AG08396 (cell line): ENCODE measurements around the gene PGLYRP2.

ENCODE experiments used
- DNase-seq: peaks from one replicate; pipeline ENCODE4 v3.0.0; 2012; ENCODE audit warnings: low spot score, mixed read lengths

Gene PGLYRP2

DNA sequence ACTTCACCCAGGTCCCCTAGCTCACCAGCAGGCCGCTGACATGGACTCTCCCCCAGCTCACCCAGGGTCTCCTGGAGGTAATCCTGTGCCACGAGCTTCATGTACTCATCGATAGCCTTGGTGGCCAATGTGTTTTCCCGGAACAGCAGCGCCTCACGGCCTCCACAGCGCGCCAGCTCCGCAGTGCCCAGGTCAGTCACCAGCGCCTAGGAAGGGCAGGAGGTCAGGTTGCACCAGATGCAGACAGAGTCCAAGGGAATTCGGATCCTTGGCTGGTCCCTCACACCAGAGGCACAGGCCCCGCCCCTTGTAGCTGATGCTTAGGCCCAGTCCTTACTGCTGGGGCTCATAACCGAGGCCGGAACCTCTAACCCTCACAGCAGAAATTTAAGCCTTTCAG, 22.9 kb downstream of the PGLYRP2 start:
- DNase-seq: no peak

DNA sequence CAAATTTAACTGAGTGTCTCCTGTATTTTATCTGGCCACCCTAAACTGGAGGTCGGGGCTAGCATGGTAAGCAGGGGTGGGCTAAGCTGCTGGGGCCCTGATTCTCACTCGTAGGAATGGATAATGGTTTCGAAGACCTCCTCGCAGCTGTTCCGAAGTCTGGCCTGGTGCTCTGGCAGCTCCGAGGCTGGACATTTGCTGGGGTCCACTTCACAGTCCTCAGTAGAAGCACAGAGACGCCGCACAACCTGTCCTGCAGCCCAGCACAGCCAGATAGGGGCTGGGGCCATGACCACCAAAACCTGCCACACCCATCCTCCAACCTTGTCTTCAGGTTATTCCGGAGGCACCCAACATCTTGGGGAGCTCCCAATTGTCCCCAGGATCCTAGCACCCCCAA, 23.3 kb downstream of the PGLYRP2 start:
- no peak for DNase-seq

DNA sequence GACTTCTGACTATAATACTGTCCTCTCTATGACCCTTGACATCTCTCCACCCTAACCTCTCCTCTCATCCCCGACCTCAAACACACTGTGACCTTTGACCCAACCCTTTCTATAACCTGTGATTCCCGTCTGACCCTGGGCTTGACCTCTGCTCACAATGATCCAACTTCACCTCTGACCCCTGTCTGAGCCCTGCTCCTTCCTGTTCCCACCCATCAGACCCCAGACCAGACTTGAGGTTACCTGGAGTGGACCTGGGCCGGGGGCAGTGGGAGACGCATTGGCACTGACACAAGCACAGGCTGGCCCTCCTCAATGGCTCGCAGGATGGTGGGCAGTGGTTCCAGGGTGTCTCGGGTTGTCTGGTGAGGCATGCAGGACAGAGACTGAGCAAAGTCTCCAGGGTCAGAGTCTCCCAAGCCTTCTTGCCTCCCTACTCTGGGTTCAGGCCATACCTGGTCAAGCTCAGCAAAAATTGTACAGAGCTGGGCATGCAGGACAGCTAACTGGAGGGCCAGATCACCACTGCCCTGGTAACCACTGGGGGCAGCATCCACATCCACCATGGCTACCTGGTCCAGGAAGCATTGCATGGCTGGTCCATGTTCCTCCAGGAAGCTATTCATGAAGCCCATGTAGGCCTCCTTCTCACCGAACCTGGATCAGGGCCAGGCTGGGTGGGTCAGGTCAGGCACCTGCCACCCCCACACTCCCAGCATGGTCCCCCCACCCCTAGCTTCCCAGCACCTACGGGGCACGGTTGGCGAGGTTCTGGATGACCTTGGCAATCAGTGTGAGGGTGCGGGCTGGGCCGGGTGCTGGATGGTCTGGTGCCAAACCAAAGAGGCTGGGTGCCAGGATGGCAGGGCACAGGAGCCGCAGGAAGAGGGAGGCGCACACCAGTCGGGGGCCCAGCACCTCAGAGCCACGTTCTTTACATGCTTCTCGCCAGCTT, 25.1 kb downstream of the PGLYRP2 start:
- no peak for DNase-seq

DNA sequence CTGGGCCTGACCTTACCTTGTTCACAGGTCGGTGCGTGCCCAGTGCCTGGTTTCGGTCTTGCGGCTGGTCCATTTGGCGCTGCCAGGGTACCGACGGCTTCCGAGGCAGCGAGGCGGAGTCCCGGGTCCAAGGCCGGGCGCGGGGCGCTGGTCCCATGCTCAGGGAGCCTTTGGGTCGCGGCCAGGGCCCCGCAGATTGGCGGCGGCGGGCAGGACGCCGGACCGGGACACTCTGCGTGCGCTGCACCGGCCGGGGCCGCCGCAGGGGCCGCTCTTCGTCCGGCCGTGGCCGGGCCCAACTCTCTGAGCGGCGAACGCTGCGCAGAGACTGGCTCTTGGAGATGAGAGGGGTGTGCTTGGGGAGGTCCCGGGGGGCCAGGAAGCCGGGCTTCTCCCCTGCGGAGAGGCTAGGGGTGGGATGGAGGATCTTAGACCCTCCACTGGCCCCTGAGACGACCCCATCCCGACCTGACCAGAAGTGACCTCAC, 26.2 kb downstream of the PGLYRP2 start:
- peak; percentile 78 for DNase-seq

DNA sequence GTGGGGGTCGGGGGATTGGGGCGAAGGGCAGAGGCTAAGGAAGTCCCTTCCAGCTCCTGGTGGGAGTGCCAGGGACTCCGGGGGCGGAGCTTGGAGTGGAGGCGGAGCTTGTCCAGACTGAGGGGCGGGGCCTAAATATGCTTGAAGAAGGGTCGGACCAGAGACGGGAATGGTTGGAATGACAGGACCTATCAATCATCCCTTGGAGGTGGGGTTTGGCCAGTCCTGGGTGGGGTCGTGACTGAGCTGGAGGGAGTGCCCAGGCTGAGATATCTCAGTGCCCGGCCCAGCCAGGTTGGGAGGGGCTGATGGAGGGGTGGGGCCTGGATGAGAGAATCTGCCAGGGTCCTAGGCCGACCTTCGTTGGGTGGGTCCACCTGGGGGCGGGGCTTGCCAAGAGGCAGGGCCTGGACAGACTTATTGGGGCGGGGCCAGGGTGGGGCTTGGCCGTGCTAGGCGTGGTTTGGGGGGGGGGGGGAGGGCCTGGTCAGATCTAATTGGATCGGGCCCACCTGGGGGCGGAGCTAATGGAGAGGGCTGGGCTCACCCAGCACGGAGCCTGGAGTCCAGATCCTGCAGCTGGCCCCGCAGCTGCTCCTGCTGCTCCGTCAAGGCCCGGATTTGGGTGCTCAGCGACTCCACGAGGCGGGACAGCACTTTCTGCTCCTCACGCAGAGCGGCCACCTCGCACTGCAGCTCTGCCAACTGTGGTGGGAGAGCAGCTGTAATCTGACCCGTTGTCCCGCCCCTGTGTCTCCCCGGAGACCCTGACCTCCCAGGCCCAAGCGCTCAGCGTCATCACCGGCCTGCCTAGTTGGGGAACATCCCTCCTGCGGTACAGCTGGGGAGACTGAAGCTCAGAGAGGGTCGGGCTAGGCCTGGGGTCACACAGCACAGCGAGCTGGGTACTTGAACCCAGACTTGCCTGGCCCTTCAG, 26.9 kb downstream of the PGLYRP2 start:
- DNase-seq: peak; percentile 96

DNA sequence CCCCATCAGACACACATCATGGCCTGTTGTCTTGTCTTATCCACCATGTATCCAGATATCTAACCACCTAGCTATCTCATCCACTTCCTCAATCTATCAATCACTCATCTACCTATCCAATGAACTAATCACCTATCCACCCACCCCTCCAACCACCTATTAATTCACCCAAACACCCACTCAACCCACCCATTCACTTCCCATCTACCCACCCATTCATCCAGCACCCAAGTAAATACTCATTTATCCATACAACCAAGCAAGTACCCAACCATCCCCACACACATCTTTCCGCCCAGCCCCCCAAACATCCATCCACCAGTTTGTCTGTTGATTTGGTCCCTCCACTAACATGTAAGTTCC, 28.8 kb downstream of the PGLYRP2 start:
- DNase-seq: no peak

DNA sequence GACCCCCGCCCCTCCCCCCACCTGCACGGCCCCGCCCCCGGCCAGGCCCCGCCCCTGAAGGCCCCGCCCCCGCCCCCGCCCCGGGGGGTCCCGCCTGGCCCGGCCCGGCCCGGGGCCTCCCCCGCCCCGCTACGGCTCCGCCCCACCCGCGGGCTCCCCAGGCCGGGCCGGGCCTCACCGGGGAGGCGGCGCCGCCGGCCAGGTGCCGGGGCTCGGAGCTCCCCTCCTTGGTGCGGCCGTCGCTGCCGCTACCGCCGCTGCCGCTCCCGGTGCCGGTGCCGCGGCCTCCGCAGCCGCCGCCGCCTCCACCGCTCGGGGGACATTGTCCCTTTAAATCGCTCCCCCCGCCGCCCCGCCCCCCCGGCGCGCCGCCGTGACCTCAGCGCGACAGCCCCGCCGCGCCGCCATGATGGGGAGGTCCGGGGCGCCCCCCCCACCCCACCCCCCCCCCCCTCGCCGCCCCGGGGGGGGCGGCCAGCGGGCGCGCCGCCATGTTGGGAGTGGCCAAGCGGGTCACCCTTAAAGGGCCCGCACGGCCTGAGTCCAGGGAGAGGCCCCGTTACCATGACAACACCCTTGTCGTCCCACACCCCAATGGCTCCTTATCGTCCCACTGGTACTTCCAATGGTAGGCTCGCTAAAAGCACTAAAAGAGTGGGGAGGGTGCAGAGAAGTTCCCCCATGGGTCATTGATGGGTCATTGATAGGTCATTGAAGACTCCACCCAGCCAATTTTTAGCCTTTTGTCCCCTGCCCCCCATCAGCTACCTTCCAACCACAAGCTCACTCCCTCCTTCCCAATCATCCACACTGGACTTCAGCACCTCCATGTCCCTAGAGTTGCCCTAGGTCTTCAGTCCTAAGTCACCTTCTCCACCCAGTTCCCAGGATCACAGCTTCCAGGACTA, 29.4 kb downstream of the PGLYRP2 start, which contains the start of gene WIZ:
Gene WIZ, minus strand, starts transcription at position 337 of the 908 bp plus-strand sequence. CDS start 1,649 bp downstream, outside the sequence.
- DNase-seq: peak; percentile 97

DNA sequence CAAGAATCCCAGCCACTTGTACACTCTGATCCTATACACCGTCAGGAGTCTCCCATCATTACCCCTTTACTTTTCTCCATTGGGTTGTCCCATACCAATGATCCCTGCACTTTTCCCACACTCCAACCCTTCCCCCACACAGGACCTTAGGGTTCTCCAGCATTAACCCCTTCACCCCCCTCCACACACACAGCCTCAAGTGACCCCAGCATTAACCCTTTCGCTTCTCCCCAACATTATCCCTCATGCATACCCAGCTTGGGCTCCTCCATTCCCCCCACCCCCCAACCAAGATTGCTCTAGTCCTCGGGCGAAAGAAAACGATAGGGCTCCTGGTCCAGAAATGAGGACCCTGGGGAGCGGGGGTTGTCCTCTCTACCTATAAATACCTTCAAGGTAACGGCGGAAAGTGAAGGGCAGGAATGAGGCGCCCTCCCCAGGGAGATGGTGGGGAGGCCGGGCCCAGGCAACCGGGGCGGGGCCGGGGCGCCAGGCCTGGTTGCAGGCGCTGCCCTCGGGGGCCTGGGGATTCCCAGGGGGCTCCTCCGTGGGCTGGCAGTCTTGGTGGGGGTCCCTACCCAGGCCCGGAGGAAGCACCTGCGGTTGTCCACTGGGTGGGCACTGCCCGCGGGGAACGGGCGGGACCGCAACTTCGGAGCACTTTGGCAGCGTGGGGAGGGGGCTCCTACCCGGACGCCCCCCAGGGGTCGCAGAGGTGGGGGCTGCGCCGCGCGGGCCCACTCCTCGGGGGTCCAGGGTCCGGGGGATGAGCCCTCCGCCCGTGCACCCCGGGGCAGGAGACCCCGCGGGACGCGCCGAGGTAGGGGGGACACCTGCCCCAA, 30.3 kb downstream of the PGLYRP2 start:
- no peak for DNase-seq

DNA sequence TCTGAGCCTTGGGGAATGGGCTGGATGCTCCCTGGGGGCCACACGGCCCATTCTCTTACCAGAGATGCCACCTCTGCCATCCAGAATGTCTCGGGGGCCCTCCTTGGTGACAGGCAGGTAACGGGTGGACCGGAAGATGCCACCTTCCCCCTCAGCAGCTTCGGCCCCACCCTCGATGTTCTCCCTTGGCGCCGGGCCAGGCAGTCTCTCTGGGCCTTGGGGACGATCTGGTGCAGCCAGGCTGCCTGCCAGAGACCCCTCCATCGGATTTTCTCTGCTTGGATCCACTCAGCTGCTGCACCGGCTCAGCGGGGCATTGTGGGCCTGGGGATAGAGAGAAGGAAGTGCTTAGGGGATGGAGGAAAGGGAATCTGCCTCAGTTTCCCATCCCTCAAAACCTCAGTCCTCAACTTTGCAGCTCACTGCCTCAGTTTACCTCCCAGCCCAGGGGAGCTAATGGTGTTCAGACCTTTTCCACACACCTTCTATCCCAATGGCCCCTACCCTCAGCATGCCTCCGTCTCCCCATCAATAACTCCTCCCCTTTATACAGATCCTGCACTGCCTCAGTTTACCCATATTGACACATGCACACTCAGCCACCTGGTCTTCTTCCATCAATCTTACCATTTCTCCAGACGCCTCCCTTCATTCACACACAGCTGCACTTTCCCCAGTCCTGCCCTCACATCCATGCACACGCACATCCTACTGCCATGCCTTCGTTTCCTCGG, 31.1 kb downstream of the PGLYRP2 start:
- DNase-seq: no peak

DNA sequence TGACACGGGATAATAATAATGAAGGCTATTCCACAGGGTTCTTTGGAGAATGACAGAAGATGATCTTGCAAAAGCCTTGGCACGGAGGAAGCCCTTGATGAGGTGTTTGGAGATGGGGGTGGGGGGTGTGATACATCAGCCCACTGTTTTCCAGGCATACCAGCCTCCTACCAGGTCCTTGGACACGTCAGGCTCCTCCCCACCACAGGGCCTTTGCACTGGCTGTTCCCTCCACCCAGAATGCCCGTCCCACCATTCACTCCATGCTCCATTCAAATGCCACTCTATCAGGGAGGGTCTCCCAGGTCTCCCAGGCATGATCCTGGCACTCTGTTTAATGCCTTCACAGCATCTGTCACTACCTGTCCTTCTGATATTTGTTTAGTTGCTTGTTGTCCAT, 32.2 kb downstream of the PGLYRP2 start:
- no peak for DNase-seq

DNA sequence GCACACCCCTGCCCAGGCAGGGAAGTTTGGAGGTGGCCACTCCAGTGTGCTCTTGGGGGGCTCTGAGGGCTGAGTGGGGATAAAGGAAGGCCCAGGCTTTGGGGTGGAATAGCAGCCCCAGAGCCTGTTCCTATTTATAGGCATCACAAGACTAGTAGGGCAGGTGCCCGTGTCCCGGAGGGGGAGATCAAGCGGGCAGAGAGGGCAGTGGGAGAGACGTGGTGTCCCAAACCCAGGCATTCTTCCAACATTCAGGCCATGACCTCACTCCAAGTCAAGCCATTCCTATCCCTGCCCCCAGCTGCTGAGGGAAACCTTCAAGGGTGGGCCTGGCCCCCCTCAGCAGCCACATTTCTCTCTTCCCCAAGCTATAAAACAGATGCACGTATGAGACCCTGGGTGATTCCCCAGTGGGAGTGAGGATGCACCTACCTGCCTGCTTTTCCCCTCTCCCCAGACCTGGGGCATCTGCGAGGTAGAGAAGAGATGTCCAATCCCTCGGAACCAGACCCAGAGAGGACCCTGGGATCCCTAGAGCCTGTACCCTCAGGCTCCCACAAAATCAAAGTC, 33.4 kb downstream of the PGLYRP2 start:
- no peak for DNase-seq

DNA sequence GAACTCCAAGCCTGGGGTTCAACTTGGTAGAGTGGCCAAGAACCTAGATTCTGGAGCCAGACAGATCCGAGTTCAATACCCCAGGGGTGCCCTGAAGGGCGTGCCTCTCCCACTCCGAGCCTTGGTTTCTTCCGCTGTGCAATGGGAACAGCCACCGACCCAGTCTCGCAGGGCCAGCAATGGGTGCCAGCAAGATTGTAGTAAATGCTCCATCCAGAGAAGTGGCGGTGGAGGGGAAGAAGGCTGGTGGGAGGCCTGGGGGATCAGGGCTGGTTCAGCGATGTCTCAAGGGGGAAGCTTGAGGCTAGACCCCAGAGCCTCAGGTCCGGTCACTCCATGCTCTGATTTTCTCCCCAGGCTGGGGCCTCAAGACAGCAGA, 34.1 kb downstream of the PGLYRP2 start:
- no peak for DNase-seq

DNA sequence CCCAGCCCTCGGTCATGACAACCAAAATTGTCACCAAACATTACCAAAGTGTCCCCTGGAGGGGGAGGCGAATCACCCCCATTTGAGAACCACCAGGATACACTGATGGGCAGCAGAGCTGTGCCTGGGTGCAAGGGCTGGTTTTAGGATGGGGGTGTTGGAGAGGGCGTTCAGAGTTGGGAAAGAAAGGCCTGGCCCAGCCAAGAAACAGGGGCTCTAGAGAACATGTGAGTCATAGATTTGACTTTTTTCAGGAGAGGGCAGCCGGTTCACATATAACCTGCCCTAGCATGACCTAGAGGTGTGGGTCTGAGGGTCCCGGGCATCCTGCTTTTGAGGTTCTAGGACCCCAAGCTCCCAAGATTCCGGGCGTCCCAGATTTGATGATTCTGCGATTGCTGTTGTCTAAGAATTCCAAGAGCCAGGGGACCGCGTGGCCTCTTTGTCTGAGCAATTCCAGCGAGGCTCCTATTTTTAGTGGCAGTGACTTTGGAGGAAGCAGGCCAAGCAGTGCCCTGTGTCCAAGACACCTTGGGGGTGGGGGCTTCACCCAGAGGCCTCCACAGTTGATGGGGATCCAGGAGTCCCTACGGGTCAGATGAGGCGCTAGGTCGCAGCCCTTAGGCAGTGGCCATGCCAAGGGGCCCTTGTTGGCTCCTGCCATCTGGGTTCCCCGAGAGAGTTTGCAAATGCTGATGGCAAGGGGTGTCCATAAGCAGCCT, 34.6 kb downstream of the PGLYRP2 start:
- no peak for DNase-seq

DNA sequence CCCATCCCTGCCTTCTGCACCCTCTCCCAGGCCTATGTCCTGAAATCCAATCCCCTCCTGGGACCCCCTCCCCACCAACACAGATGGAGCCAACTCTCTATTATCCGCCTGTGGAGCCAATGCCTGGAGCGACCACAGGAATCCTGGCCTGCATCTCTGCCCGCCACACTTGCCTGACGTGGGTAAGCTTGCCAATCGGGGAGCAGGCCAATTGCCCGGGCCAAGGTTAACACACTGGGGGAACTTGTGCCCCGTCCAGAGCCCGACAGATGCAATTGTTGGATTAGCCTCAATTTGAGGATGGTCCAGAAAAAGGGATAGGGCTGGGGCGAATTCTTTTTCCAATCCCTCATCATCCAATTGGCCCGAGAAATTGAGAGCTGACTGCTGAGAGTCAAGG, 35.5 kb downstream of the PGLYRP2 start:
- no peak for DNase-seq

DNA sequence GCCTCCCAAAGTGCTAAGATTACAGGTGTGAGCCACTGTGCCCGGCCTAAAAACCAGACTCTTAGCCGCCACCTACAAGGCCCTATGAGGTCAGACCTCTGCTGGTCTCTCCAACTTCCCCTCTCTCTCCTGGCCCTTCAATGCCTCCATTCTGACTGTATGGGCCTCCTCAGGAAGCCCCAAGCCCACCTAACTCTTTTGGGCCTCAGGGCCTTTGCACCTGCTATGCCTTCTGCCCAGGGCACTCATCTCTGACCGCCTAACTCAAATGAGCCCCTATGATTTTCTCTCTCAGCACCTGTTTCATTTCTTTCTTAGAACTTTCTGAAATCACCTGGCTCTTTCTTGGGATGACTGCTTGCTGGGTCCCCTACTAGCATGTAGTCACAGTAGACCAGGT, 36.0 kb downstream of the PGLYRP2 start:
- DNase-seq: no peak

DNA sequence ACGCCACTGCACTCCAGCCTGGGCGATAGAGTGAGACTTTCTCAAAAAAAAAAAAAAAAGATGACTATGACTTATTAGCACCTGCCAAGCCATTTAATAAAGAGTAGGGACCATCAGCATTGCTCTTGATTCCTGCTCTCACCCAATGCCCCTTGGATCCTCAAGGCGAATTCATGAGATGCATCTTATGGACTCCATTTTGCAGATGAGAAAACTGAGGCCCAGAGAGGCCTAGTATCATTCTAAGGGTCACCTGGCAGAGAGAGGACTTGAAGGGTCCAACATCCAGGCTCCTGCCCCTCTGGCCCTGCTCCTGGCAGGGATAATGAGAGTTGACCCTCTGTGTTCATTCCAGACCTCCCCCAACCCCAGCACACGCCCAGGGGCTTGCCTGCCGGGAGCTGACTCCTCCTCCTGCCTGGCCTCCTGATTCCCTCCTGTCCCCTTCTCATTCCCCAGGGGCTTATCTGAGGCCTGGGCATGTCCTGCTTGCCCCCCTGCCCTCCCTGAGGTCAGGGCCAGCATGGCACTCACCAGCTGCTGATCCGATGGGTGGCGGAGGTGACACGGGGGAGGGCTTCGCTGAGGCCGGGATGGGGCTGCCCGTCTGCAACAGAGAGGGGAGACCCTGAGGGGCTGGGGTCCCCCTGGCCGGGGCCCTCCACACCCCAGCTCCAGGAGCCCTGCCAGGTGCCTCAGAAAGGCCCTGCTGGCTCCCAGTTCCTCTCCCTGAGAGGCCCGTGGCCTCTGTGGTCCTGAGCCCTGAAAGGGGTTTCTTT, 37.0 kb downstream of the PGLYRP2 start:
- no peak for DNase-seq

DNA sequence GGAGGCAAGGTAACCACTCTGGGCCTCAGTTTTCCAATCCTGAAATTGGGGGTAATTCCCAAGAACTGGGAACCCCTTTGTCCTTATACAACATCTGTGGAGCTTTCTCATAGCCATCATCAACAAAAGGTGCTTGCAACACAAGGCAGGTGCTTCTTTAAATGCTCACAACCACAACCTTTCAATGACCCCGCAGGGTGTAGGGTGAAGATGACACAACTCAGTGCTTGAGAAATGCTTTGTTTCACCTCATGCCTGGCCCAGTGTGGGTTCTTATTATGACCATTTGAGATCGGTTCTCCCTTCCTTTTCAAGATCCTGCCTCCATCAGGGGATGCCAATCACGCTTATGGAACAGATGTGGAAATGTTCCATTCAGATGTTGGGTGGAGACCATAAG, 38.0 kb downstream of the PGLYRP2 start:
- DNase-seq: no peak
